ENCODE measurements around the gene ECHS1. TPM values are rescaled to one million over a fixed set of nuclear protein-coding genes. Genes with fewer than 3 reads are reported as not detected.

ECHS1 gene
- total and polyA plus RNA-seq, 2 of the 8 experiments (the other 6 are each of a cell fraction or from before 2014, with no cell fraction given), result 41.7 to 101 TPM

DNA sequence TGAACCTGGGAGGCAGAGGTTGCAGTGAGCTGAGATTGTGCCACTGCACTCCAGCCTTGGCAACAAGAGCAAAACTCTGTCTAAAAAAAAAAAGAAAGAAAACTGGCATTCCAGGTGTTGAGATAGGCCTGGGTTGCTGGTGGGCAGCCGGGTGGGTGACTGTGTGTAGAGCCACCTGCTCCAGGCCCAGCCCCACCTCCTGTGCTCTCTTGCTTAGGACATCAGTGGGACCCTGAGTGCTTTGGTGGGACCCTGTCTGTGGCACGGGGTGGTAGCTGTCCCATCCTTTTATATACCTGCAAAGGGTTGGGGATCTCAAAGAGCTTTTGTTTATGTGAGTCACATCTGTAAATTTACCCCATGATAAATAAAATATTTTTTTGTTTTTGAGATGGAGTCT lies 12.1 kb upstream of the ECHS1 start:
- Histone ChIP-seq H3K56ac (replicated peaks; ENCODE audit: insufficient read length, low read depth, low read length) (no peak overlapping the region), H3K4me1 (replicated peaks in 1 of 4; ENCODE audit: control insufficient read depth in 3 of 4, insufficient read depth in 4 of 4, low read length in 3 of 4) (no peaks in the 10 kb centered on the region), H3K27me3 (replicated peaks in 1 of 4; ENCODE audit: control insufficient read depth in 3 of 4, extremely low read depth in 1 of 4, insufficient read depth in 3 of 4, low read length in 3 of 4) (peaks cover 0 to 2% (median 0%) of the 10 kb centered on the region in 4 experiments; a peak in 3 of 7 replicates), H2BK120ac (replicated peaks; ENCODE audit: low read depth, low read length) (no peak overlapping the region), H2BK12ac (ENCODE audit: low read depth, low read length) (no peak overlapping the region), H4K5ac (ENCODE audit: insufficient read length, low read depth, low read length) (no peak overlapping the region), H2BK20ac (ENCODE audit: low read length) (no peak overlapping the region), H3K27ac (ENCODE audit: low read depth, low read length) (no peak overlapping the region), H3K14ac (ENCODE audit: insufficient read length) (no peak overlapping the region), H2BK5ac (ENCODE audit: low read depth, low read length) (no peak overlapping the region), H4K91ac (replicated peaks; ENCODE audit: insufficient read length, low read length) (no peak overlapping the region), H4K20me1 (replicated peaks in 1 of 2; ENCODE audit: control insufficient read depth in 1 of 2, insufficient read depth in 2 of 2, low read length in 2 of 2) (peaks cover 0 to 1% of the 10 kb centered on the region in 2 experiments), H2AK5ac (ENCODE audit: low read depth, low read length) (no peak overlapping the region), H3K4me3 (ENCODE audit: extremely low read depth in 1 of 4, insufficient read depth in 2 of 4, low read depth in 3 of 4, low read length in 4 of 4) (no peak overlapping the region), H2BK15ac (ENCODE audit: low read length) (no peak overlapping the region), H4K8ac (ENCODE audit: extremely low read depth, insufficient read depth, low read length) (no peak overlapping the region), H3K4me2 (ENCODE audit: insufficient read depth in 1 of 2, low read depth in 2 of 2, low read length in 2 of 2) (no peak overlapping the region), H3K9ac (replicated peaks in 1 of 4; ENCODE audit: extremely low read depth in 1 of 4, low read depth in 3 of 4, low read length in 3 of 4) (no peak overlapping the region), H3K4ac (replicated peaks; ENCODE audit: insufficient read length, low read depth, low read length) (no peak overlapping the region), H3K23ac (ENCODE audit: insufficient read length) (no peak overlapping the region), H3K79me2 (ENCODE audit: control insufficient read depth in 1 of 2, insufficient read depth in 2 of 2, low read length in 2 of 2) (no peaks in the 10 kb centered on the region), H3K36me3 (ENCODE audit: control insufficient read depth in 2 of 4, insufficient read depth in 4 of 4, low read length in 3 of 4) (no peaks in the 10 kb centered on the region), H3K79me1 (ENCODE audit: low read depth, low read length) (no peaks in the 10 kb centered on the region), H3K9me3 (ENCODE audit: insufficient read depth in 2 of 2, low read depth in 1 of 2, low read length in 1 of 2) (no peaks in the 10 kb centered on the region), H3K18ac (ENCODE audit: extremely low read depth, low read length) (no peak overlapping the region), H2AFZ (ENCODE audit: low read length) (no peak overlapping the region), H3K23me2 (ENCODE audit: low read depth, low read length) (no peaks in the 10 kb centered on the region; the same call in 1 of the 2 replicates)
- ChIA-PET CTCF (ENCODE audit: partially characterized antibody) (no interaction called here), POLR2A (ENCODE audit: partially characterized antibody) (interaction anchor here (1.3 kb wide), 1 partner anchor 27 kb away, joined by 3 read pairs; the partner anchor contains the start of gene FUOM)
- no peak for FAIRE-seq
- 91% methylated on average over 2 of the region's 2 CpGs; no CpG with 5 or more reads in 1 of the 2 experiments for WGBS, 2 experiments (ENCODE audit: extremely low coverage in 1 of 2, insufficient coverage in 1 of 2, insufficient read length in 1 of 2, insufficient replicate concordance in 2 of 2, low coverage in 1 of 2, low lambda C conversion rate in 2 of 2, missing lambda C conversion rate in 1 of 2)
- no peak for DNase-seq (ENCODE audit: low read depth in 1 of 2, low spot score in 2 of 2)
- TF ChIP-seq, protein P1, sequence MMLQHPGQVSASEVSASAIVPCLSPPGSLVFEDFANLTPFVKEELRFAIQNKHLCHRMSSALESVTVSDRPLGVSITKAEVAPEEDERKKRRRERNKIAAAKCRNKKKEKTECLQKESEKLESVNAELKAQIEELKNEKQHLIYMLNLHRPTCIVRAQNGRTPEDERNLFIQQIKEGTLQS (IDR thresholded peaks at IDR 0.05; ENCODE audit: insufficient read depth, low read depth, low read length), result no peak
- TF ChIP-seq TCF12 (IDR thresholded peaks at IDR 0.05; ENCODE audit: low read depth, low read length) (no peak), EP300 (IDR thresholded peaks at IDR 0.05; ENCODE audit: borderline replicate concordance in 1 of 2, low read depth in 2 of 2, low read length in 2 of 2) (no peak), POLR2AphosphoS5 (IDR thresholded peaks at IDR 0.05; ENCODE audit: low read depth, low read length) (no peak)
